ENCODE results near the gene TMEM129. TPM values are rescaled to one million over a fixed set of nuclear protein-coding genes. Genes with fewer than 3 reads are reported as not detected.

TMEM129 gene
- total and polyA plus RNA-seq, 10 of the 15 experiments (the other 5 are each of a cell fraction or from before 2014, with no cell fraction given): 0.19 to 24.9 (median 13.2) TPM

DNA sequence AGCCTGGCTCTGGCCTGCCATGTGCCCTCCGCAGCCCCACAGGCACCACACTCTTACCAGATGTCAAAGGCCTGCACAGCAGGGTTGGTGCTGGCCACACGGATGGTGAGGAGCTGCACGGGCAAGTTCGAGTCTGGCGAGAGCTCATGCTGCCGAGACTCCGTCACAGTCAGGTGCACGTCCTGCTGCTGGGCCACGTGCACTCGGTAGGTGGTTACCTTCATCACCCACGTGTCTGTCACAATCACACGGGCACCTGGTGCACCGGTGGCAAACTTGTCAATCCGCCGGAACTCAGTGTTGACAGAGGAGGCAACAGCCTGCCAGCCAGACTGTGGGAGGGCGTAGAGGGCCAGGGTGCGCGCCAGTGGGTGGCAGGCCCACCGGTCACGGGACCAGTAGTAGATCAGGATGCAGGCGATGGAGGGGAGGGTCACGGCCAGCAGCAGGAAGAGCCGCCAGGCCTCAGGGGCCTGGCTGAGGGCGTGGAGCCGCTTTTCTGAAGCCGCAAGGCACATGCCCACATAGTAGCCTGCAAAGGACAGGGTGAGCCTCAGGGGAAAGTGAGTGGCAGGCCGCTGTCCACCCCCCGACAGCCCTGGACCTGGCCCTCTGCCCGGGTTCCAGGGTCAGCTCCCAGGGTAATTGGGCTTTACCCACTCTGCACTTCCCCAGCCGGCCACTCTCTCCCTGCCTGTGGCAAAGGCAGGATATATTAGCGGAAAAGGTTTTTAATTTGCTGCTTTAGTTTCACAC, 2.9 kb downstream of the TMEM129 start:
- ATAC-seq (no peak), DNase-seq (ENCODE audit: low read depth, low spot score) (no peak), FAIRE-seq (no peak)
- Histone ChIP-seq H3K36me3 (ENCODE audit: control insufficient read depth in 2 of 2, insufficient read depth in 2 of 2, low read length in 1 of 2) (peaks cover 4 to 6% of the 10 kb centered on the region in 2 experiments), H3K9me3 (replicated peaks; ENCODE audit: control insufficient read depth, insufficient read depth, low read length) (no peaks in the 10 kb centered on the region), H3K79me2 (ENCODE audit: control insufficient read depth, insufficient read depth, low read length) (peaks cover 71% of the 10 kb centered on the region), H3K9ac (ENCODE audit: control insufficient read depth, insufficient read depth, low read length) (no peak overlapping the region), H3K4me2 (ENCODE audit: control insufficient read depth, insufficient read depth) (no peak overlapping the region), H4K20me1 (ENCODE audit: control insufficient read depth, insufficient read depth) (peaks cover 4% of the 10 kb centered on the region), H3K4me3 (no peak overlapping the region), H3K27me3 (replicated peaks in 1 of 2; ENCODE audit: control insufficient read depth in 2 of 2, insufficient read depth in 2 of 2, low read length in 1 of 2) (no peaks in the 10 kb centered on the region), H2AFZ (ENCODE audit: control insufficient read depth, low read depth, low read length) (no peak overlapping the region), H3K4me1 (ENCODE audit: control insufficient read depth, insufficient read depth, low read length) (peaks cover 40% of the 10 kb centered on the region), H3K27ac (ENCODE audit: control insufficient read depth, insufficient read depth) (no peak overlapping the region)
- POLR2A ChIA-PET: interaction anchor here (0.7 kb wide), 1 partner anchor 9 kb away, joined by 3 read pairs; no protein-coding TSS in a partner anchor
- TF ChIP-seq POLR2AphosphoS2 (IDR thresholded peaks at IDR 0.05; ENCODE audit: low read depth, low read length) (no peak), RAD51 (IDR thresholded peaks at IDR 0.05) (no peak), CHD2 (IDR thresholded peaks at IDR 0.05; ENCODE audit: borderline replicate concordance, low read depth, low read length) (no peak), JUND (IDR thresholded peaks at IDR 0.05; ENCODE audit: low read depth, low read length) (no peak), HCFC1 (IDR thresholded peaks at IDR 0.05; ENCODE audit: low read length) (no peak), EP300 (IDR thresholded peaks at IDR 0.05; ENCODE audit: borderline replicate concordance in 1 of 2, control insufficient read depth in 1 of 2, low read depth in 2 of 2, low read length in 2 of 2) (no peak), RFX5 (IDR thresholded peaks at IDR 0.05; ENCODE audit: low read depth, low read length) (no peak), TBL1XR1 (IDR thresholded peaks at IDR 0.05; ENCODE audit: low read depth, low read length) (no peak), BCL11A (IDR thresholded peaks at IDR 0.05; ENCODE audit: low read depth, low read length) (no peak), TAF1 (IDR thresholded peaks at IDR 0.05; ENCODE audit: borderline replicate concordance, low read depth, low read length) (no peak)
- TF ChIP-seq, protein P1, sequence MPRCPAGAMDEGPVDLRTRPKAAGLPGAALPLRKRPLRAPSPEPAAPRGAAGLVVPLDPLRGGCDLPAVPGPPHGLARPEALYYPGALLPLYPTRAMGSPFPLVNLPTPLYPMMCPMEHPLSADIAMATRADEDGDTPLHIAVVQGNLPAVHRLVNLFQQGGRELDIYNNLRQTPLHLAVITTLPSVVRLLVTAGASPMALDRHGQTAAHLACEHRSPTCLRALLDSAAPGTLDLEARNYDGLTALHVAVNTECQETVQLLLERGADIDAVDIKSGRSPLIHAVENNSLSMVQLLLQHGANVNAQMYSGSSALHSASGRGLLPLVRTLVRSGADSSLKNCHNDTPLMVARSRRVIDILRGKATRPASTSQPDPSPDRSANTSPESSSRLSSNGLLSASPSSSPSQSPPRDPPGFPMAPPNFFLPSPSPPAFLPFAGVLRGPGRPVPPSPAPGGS (IDR thresholded peaks at IDR 0.05; ENCODE audit: borderline replicate concordance, insufficient read depth, low read depth, low read length, poor library complexity, severe bottlenecking): no peak
- TF ChIP-seq, protein P2, sequence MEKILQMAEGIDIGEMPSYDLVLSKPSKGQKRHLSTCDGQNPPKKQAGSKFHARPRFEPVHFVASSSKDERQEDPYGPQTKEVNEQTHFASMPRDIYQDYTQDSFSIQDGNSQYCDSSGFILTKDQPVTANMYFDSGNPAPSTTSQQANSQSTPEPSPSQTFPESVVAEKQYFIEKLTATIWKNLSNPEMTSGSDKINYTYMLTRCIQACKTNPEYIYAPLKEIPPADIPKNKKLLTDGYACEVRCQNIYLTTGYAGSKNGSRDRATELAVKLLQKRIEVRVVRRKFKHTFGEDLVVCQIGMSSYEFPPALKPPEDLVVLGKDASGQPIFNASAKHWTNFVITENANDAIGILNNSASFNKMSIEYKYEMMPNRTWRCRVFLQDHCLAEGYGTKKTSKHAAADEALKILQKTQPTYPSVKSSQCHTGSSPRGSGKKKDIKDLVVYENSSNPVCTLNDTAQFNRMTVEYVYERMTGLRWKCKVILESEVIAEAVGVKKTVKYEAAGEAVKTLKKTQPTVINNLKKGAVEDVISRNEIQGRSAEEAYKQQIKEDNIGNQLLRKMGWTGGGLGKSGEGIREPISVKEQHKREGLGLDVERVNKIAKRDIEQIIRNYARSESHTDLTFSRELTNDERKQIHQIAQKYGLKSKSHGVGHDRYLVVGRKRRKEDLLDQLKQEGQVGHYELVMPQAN (conservative IDR thresholded peaks at IDR 0.05): no peak
- TF ChIP-seq, protein P3, sequence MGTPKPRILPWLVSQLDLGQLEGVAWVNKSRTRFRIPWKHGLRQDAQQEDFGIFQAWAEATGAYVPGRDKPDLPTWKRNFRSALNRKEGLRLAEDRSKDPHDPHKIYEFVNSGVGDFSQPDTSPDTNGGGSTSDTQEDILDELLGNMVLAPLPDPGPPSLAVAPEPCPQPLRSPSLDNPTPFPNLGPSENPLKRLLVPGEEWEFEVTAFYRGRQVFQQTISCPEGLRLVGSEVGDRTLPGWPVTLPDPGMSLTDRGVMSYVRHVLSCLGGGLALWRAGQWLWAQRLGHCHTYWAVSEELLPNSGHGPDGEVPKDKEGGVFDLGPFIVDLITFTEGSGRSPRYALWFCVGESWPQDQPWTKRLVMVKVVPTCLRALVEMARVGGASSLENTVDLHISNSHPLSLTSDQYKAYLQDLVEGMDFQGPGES (IDR thresholded peaks at IDR 0.05): no peak
- WGBS (ENCODE audit: insufficient coverage, insufficient replicate concordance, low lambda C conversion rate, missing lambda C conversion rate): 78% methylated on average over 31 of the region's 31 CpGs
- RAD21 ChIA-PET (ENCODE audit: unreplicated experiment): interaction anchor here (1.3 to 3.3 kb wide), 2 partner anchors 10 to 25 kb away, joined by 3 to 32 read pairs; no protein-coding TSS in a partner anchor
- SMC1A ChIA-PET (ENCODE audit: uncharacterized antibody, unreplicated experiment): interaction anchor here (11.0 kb wide), 1 partner anchor 25 kb away, joined by 132 read pairs; no protein-coding TSS in a partner anchor
- in situ Hi-C loops (cut with MboI) (no loop called here), intact Hi-C loops (cut with micrococcal nuclease; ENCODE audit: unreplicated experiment) (no loop called here)
- TSS peak; percentile 44 for BruUV-seq (replicated peaks)
- CTCF ChIA-PET: interaction anchor here (15.5 kb wide), 1 partner anchor 24 kb away, joined by 317 read pairs; no protein-coding TSS in a partner anchor

Data from GM12878 (cell line).